H9 (cell line): Measurements from ENCODE around the gene GAGE13. TPM values are rescaled to one million over a fixed set of nuclear protein-coding genes. Genes with fewer than 3 reads are reported as not detected.

Experiments
- DNase-seq: peaks from one replicate; pipeline ENCODE4 v3.0.0-alpha.2; 2017
- H2AFZ ChIP-seq: one replicate; pipeline ENCODE4 v1.6.1; 2013; ENCODE audit warnings: mild to moderate bottlenecking, low read length, control low read depth, moderate library complexity
- H2AK5ac ChIP-seq: 2 replicates; pipeline ENCODE4 v1.6.1; 2013; ENCODE audit warnings: low read length, control low read depth, mixed read lengths; ENCODE audit not compliant: insufficient read length
- H2BK120ac ChIP-seq: one replicate; pipeline ENCODE4 v1.6.1; 2013; ENCODE audit warnings: low read depth, mild to moderate bottlenecking, low read length, control low read depth, inconsistent platforms; ENCODE audit not compliant: poor library complexity, severe bottlenecking
- H2BK12ac ChIP-seq: 2 replicates; pipeline ENCODE4 v1.6.1; 2013; ENCODE audit warnings: low read length, control low read depth, mixed read lengths, low read depth; ENCODE audit not compliant: insufficient read length
- H2BK15ac ChIP-seq: 2 replicates; pipeline ENCODE4 v1.6.1; 2013; ENCODE audit warnings: low read depth, low read length, control low read depth
- H2BK20ac ChIP-seq: one replicate; pipeline ENCODE4 v1.6.1; 2013; ENCODE audit warnings: low read depth, mild to moderate bottlenecking, low read length, control low read depth, inconsistent platforms; ENCODE audit not compliant: poor library complexity, severe bottlenecking
- H2BK5ac ChIP-seq: 2 replicates; pipeline ENCODE4 v1.6.1; 2013; ENCODE audit warnings: low read length, control low read depth, mixed read lengths; ENCODE audit not compliant: insufficient read length
- H3K14ac ChIP-seq: 2 replicates; pipeline ENCODE4 v1.6.1; 2013; ENCODE audit warnings: low read length, control low read depth; ENCODE audit not compliant: insufficient read depth
- H3K18ac ChIP-seq: 2 replicates; pipeline ENCODE4 v1.6.1; 2013; ENCODE audit warnings: low read depth, mild to moderate bottlenecking, mixed read lengths, low read length, control low read depth; ENCODE audit not compliant: insufficient read length
- H3K23ac ChIP-seq: 2 replicates; pipeline ENCODE4 v1.6.1; 2013; ENCODE audit warnings: low read length, control low read depth, mixed read lengths, low read depth; ENCODE audit not compliant: insufficient read length
- H3K23me2 ChIP-seq: 2 replicates; pipeline ENCODE4 v1.6.1; 2013; ENCODE audit warnings: low read depth, mild to moderate bottlenecking, mixed read lengths, low read length, control low read depth; ENCODE audit not compliant: insufficient read length, poor library complexity, severe bottlenecking
- H3K27ac ChIP-seq: 2 replicates; pipeline ENCODE4 v1.5.1; 2013; ENCODE audit warnings: low read length, control low read depth, mixed read lengths, low read depth; ENCODE audit not compliant: insufficient read length
- H3K27me3 ChIP-seq: 2 replicates; pipeline ENCODE4 v1.6.1; 2013; ENCODE audit warnings: low read length, control low read depth, inconsistent platforms; ENCODE audit not compliant: insufficient read depth
- H3K4ac ChIP-seq: 2 replicates; pipeline ENCODE4 v1.6.1; 2013; ENCODE audit warnings: low read depth, mild to moderate bottlenecking, control low read depth, inconsistent platforms, low read length, moderate library complexity
- H3K4me1 ChIP-seq: 2 replicates; pipeline ENCODE4 v1.6.1; 2013; ENCODE audit warnings: low read length, control low read depth, inconsistent platforms; ENCODE audit not compliant: insufficient read depth
- H3K4me2 ChIP-seq: 2 replicates; pipeline ENCODE4 v1.6.1; 2013; ENCODE audit warnings: low read length, control low read depth, mixed read lengths; ENCODE audit not compliant: insufficient read length, insufficient read depth
- H3K56ac ChIP-seq: 2 replicates; pipeline ENCODE4 v1.6.1; 2013; ENCODE audit warnings: low read depth, mild to moderate bottlenecking, mixed read lengths, low read length, control low read depth; ENCODE audit not compliant: insufficient read length
- H3K79me1 ChIP-seq: 2 replicates; pipeline ENCODE4 v1.6.1; 2013; ENCODE audit warnings: low read depth, mild to moderate bottlenecking, moderate library complexity, low read length, control low read depth, inconsistent platforms; ENCODE audit not compliant: insufficient read depth, poor library complexity, severe bottlenecking
- H3K79me2 ChIP-seq: 2 replicates; pipeline ENCODE4 v1.6.1; 2013; ENCODE audit warnings: low read length, control low read depth, inconsistent platforms; ENCODE audit not compliant: insufficient read depth
- H3K9ac ChIP-seq: 2 replicates; pipeline ENCODE4 v1.6.1; 2013; ENCODE audit warnings: low read length, control low read depth, mixed read lengths; ENCODE audit not compliant: insufficient read length; ENCODE audit errors: extremely low read depth
- H3K9me3 ChIP-seq: one replicate; pipeline ENCODE4 v1.6.1; 2013; ENCODE audit warnings: low read depth, low read length, inconsistent platforms; ENCODE audit not compliant: control insufficient read depth
- H3T11ph ChIP-seq: one replicate; pipeline ENCODE4 v1.6.1; 2013; ENCODE audit warnings: mild to moderate bottlenecking, low read length, control low read depth, inconsistent platforms
- H4K20me1 ChIP-seq: one replicate; pipeline ENCODE4 v1.6.1; 2013; ENCODE audit not compliant: control insufficient read depth, insufficient read length, insufficient read depth
- H4K5ac ChIP-seq: 2 replicates; pipeline ENCODE4 v1.6.1; 2013; ENCODE audit warnings: low read depth, mild to moderate bottlenecking, mixed read lengths, low read length, control low read depth; ENCODE audit not compliant: insufficient read length
- H4K8ac ChIP-seq: replicated peaks from 2 replicates; pipeline ENCODE4 v1.6.1; 2013; ENCODE audit warnings: low read length, control low read depth, mixed read lengths, low read depth; ENCODE audit not compliant: insufficient read length
- H4K91ac ChIP-seq: 2 replicates; pipeline ENCODE4 v1.6.1; 2013; ENCODE audit warnings: low read depth, mild to moderate bottlenecking, moderate library complexity, mixed read lengths, low read length, control low read depth; ENCODE audit not compliant: insufficient read length
- H3K27ac Mint-ChIP-seq, 3 experiments: 2 replicates in 2 of 3; 3 replicates in 1 of 3; pipeline ENCODE4 v1.8.0; 2020 to 2021; ENCODE audit warnings: mixed read lengths in 3 of 3, mild to moderate bottlenecking in 1 of 3, moderate library complexity in 1 of 3
- H3K27me3 Mint-ChIP-seq: 2 replicates; pipeline ENCODE4 v1.8.0; 2021; ENCODE audit warnings: low read depth, mild to moderate bottlenecking, moderate library complexity, mixed read lengths
- H3K36me3 Mint-ChIP-seq, 3 experiments: 2 replicates in 2 of 3; 3 replicates in 1 of 3; pipeline ENCODE4 v1.8.0; 2020 to 2021; ENCODE audit warnings: low read depth in 3 of 3, mixed read lengths in 3 of 3; ENCODE audit not compliant: insufficient read depth in 1 of 3
- H3K4me1 Mint-ChIP-seq, 2 experiments: 2 replicates each; pipeline ENCODE4 v1.8.0; 2020; ENCODE audit warnings: mixed read lengths in 2 of 2
- H3K4me3 Mint-ChIP-seq, 2 experiments: 2 replicates in 1 of 2; 3 replicates in 1 of 2; pipeline ENCODE4 v1.8.0; 2020 to 2021; ENCODE audit warnings: mild to moderate bottlenecking in 2 of 2, mixed read lengths in 2 of 2, moderate library complexity in 1 of 2
- H3K9me3 Mint-ChIP-seq, 2 experiments: 2 replicates in 1 of 2; 3 replicates in 1 of 2; pipeline ENCODE4 v1.8.0; 2020; ENCODE audit warnings: mild to moderate bottlenecking in 2 of 2, mixed read lengths in 2 of 2, moderate library complexity in 1 of 2
- WGBS: extraction: QIAGEN DNeasy Blood & Tissue Kit; methylation state at CpG from one replicate; pipeline ENCODE4 v1.1.7; 2013; ENCODE audit warnings: missing lambda C conversion rate, low lambda C conversion rate, mixed read lengths; ENCODE audit not compliant: insufficient read length; ENCODE audit errors: extremely low coverage; 5-methylcytosine and 5-hydroxymethylcytosine counted together
- total RNA-seq: library from RNA; stranded (reverse); gene quantifications from 2 replicates; pipeline ENCODE4 v1.2.1, GENCODE V29; 2021
- TF ChIP-seq, protein P1 (sequence below): fragments of 200-600 bp; sonication (generic); conservative IDR thresholded peaks from 3 replicates; pipeline ENCODE4 v1.8.0; 2021; ENCODE audit warnings: antibody characterized with exemption, mild to moderate bottlenecking

Gene GAGE13
- total RNA-seq, 1 experiment from 2014 or later: not detected

DNA sequence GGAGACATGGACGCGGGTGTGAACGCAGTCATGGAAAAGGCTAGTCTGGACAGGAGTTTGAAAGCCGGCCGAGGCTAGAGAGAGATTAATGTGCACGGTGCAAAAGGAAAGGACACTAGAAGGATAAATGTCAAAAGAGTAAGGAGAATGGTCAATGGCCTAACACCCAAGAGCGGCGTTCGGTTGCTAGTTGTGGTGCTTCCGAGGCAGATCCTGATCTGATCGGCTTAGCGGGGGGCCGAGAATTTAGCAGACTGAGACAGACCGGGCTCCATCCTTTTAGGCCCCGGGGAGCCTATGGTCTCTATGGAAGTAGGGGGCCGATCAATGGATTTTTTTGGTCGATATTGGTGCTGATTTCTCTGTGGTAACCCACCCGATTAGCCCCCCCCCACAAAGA, 21.0 kb upstream of the GAGE13 start:
- no peak overlapping the region for H3K27ac ChIP-seq
- no peak overlapping the region for H4K8ac ChIP-seq
- peak overlapping the region; percentile 53 for H3K4me2 ChIP-seq
- Mint-ChIP-seq H3K27me3 (peaks cover 6% of the 10 kb centered on the region), H3K4me3 (peak overlapping the region; percentile 9 to 43; a peak in 4 of 5 replicates), H3K27ac (peak overlapping the region in 1 of 3 experiments; percentile 97; a peak in 2 of 7 replicates), H3K36me3 (peaks cover 0 to 10% (median 0%) of the 10 kb centered on the region in 3 experiments; a peak in 2 of 7 replicates), H3K4me1 (peaks cover 38 to 46% of the 10 kb centered on the region in 2 experiments), H3K9me3 (peaks cover 65 to 69% of the 10 kb centered on the region in 2 experiments)
- no peak overlapping the region for H3T11ph ChIP-seq
- H2AFZ ChIP-seq: no peak overlapping the region
- H3K18ac ChIP-seq: no peak overlapping the region
- no peak overlapping the region for H3K9ac ChIP-seq
- H2BK120ac ChIP-seq: no peak overlapping the region
- no peak overlapping the region for H3K23ac ChIP-seq
- H3K56ac ChIP-seq: no peak overlapping the region
- no peak overlapping the region for H2BK20ac ChIP-seq
- no peaks in the 10 kb centered on the region for H3K79me2 ChIP-seq
- TF ChIP-seq, protein P1, sequence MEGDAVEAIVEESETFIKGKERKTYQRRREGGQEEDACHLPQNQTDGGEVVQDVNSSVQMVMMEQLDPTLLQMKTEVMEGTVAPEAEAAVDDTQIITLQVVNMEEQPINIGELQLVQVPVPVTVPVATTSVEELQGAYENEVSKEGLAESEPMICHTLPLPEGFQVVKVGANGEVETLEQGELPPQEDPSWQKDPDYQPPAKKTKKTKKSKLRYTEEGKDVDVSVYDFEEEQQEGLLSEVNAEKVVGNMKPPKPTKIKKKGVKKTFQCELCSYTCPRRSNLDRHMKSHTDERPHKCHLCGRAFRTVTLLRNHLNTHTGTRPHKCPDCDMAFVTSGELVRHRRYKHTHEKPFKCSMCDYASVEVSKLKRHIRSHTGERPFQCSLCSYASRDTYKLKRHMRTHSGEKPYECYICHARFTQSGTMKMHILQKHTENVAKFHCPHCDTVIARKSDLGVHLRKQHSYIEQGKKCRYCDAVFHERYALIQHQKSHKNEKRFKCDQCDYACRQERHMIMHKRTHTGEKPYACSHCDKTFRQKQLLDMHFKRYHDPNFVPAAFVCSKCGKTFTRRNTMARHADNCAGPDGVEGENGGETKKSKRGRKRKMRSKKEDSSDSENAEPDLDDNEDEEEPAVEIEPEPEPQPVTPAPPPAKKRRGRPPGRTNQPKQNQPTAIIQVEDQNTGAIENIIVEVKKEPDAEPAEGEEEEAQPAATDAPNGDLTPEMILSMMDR: no peak
- H3K23me2 ChIP-seq: no peaks in the 10 kb centered on the region
- no CpG with 5 or more reads among the region's 18 CpGs for WGBS
- no peak overlapping the region for H2BK12ac ChIP-seq
- peaks cover 26% of the 10 kb centered on the region for H3K9me3 ChIP-seq
- H3K4me1 ChIP-seq: peaks cover 4% of the 10 kb centered on the region; the same call in 1 of the 2 replicates
- H3K27me3 ChIP-seq: no peaks in the 10 kb centered on the region
- H3K79me1 ChIP-seq: no peaks in the 10 kb centered on the region
- no peak overlapping the region for H4K91ac ChIP-seq
- no peak overlapping the region for H3K4ac ChIP-seq
- no peaks in the 10 kb centered on the region for H4K20me1 ChIP-seq
- H2BK5ac ChIP-seq: no peak overlapping the region
- H3K14ac ChIP-seq: no peak overlapping the region
- no peak overlapping the region for H2BK15ac ChIP-seq
- no peak for DNase-seq
- H4K5ac ChIP-seq: no peak overlapping the region
- H2AK5ac ChIP-seq: no peak overlapping the region
